ENCODE data around the gene AGAP1. TPM values are rescaled to one million over a fixed set of nuclear protein-coding genes. Genes with fewer than 3 reads are reported as not detected.

Gene AGAP1
- total RNA-seq, 1 donor, result 10.8 TPM

GRCh38 chr2:236022128-236022527, 528.3 kb downstream of the AGAP1 start:
- no peak for TF ChIP-seq CTCF (IDR thresholded peaks at IDR 0.05; ENCODE audit: insufficient read depth, low read depth, low read length)
- DNase-seq (ENCODE audit: low read depth), result no peak
- H3K4me3 ChIP-seq (ENCODE audit: low read depth, low read length), result no peak overlapping the region

- no peak for DNase-seq (ENCODE audit: low read depth)
- no peak for TF ChIP-seq CTCF (IDR thresholded peaks at IDR 0.05; ENCODE audit: insufficient read depth, low read depth, low read length)
- no peak overlapping the region for H3K4me3 ChIP-seq (ENCODE audit: low read depth, low read length)
Measured at GRCh38 chr2:236025892-236026291, 532.0 kb downstream of the AGAP1 start.

- H3K4me3 ChIP-seq (ENCODE audit: low read depth, low read length), result no peak overlapping the region
- no peak for TF ChIP-seq CTCF (IDR thresholded peaks at IDR 0.05; ENCODE audit: insufficient read depth, low read depth, low read length)
- DNase-seq (ENCODE audit: low read depth), result peak; percentile 52
Measured at GRCh38 chr2:236026841-236027240, 533.0 kb downstream of the AGAP1 start.

GRCh38 chr2:236028066-236028465, 534.2 kb downstream of the AGAP1 start:
- no peak overlapping the region for H3K4me3 ChIP-seq (ENCODE audit: low read depth, low read length)
- no peak for TF ChIP-seq CTCF (IDR thresholded peaks at IDR 0.05; ENCODE audit: insufficient read depth, low read depth, low read length)
- DNase-seq (ENCODE audit: low read depth), result no peak

- TF ChIP-seq CTCF (IDR thresholded peaks at IDR 0.05; ENCODE audit: insufficient read depth, low read depth, low read length), result no peak
Measured at GRCh38 chr2:236033462-236033861, 539.6 kb downstream of the AGAP1 start.

GRCh38 chr2:236034974-236035373, 541.1 kb downstream of the AGAP1 start:
- H3K4me3 ChIP-seq (ENCODE audit: low read depth, low read length), result no peak overlapping the region
- no peak for TF ChIP-seq CTCF (IDR thresholded peaks at IDR 0.05; ENCODE audit: insufficient read depth, low read depth, low read length)
- DNase-seq (ENCODE audit: low read depth), result no peak

More at GRCh38 chr2:236033462-236033861, 539.6 kb downstream of the AGAP1 start:
- no peak overlapping the region for H3K4me3 ChIP-seq (ENCODE audit: low read depth, low read length)
- no peak for DNase-seq (ENCODE audit: low read depth)

GRCh38 chr2:236036045-236036444, 542.2 kb downstream of the AGAP1 start:
- no peak overlapping the region for H3K4me3 ChIP-seq (ENCODE audit: low read depth, low read length)
- DNase-seq (ENCODE audit: low read depth), result no peak
- no peak for TF ChIP-seq CTCF (IDR thresholded peaks at IDR 0.05; ENCODE audit: insufficient read depth, low read depth, low read length)

Data from fibroblast of villous mesenchyme (primary cell).